ENCODE measurements around the gene EDN3.

The EDN3 gene

GRCh38 chr20:59371431-59371830 lies 71.0 kb downstream of the EDN3 start:
- H3K4me3 ChIP-seq (replicated peaks; ENCODE audit: low read depth, low read length), result no peak overlapping the region
- no peak for TF ChIP-seq CTCF (IDR thresholded peaks at IDR 0.05; ENCODE audit: low read depth, low read length, missing control alignments)
- DNase-seq (ENCODE audit: extremely low read depth, low read depth), result no peak

- no peak for TF ChIP-seq CTCF (IDR thresholded peaks at IDR 0.05; ENCODE audit: low read depth, low read length, missing control alignments)
- DNase-seq (ENCODE audit: extremely low read depth, low read depth), result no peak
Observed at GRCh38 chr20:59374261-59374660, 73.8 kb downstream of the EDN3 start.

GRCh38 chr20:59375541-59375940 lies 75.1 kb downstream of the EDN3 start:
- no peak for TF ChIP-seq CTCF (IDR thresholded peaks at IDR 0.05; ENCODE audit: low read depth, low read length, missing control alignments)
- no peak overlapping the region for H3K4me3 ChIP-seq (replicated peaks; ENCODE audit: low read depth, low read length)
- no peak for DNase-seq (ENCODE audit: extremely low read depth, low read depth)

More at GRCh38 chr20:59374261-59374660, 73.8 kb downstream of the EDN3 start:
- H3K4me3 ChIP-seq (replicated peaks; ENCODE audit: low read depth, low read length), result no peak overlapping the region

Data from HFF-Myc (cell line).